ENCODE measurements around the gene ICAM4. TPM values are rescaled to one million over a fixed set of nuclear protein-coding genes. Genes with fewer than 3 reads are reported as not detected.

Gene ICAM4
- total and polyA plus RNA-seq, 2 of the 13 experiments (the other 11 are each of a cell fraction or from before 2014, with no cell fraction given), result 2.9 to 4.0 TPM

GRCh38 chr19:10315335-10316214, 28.8 kb downstream of the ICAM4 start, which contains the start of gene FDX2 (continued):
- TF ChIP-seq ZNF773 (CRISPR knock-in tag; IDR thresholded peaks at IDR 0.05; ENCODE audit: borderline replicate concordance) (peak; percentile 27; the same call in 1 of the 2 replicates), KAT2B (IDR thresholded peaks at IDR 0.05; ENCODE audit: borderline replicate concordance, low read depth, low read length) (no peak), EZH2 (conservative IDR thresholded peaks at IDR 0.05; ENCODE audit: low read depth, low read length) (no peak), SALL1 (CRISPR knock-in tag; IDR thresholded peaks at IDR 0.05) (peak; percentile 72), ZNF546 (CRISPR knock-in tag; conservative IDR thresholded peaks at IDR 0.05) (no peak), ZMAT3 (CRISPR knock-in tag; conservative IDR thresholded peaks at IDR 0.05) (0 out of 2 replicates have a peak, but pooled peaks have one; percentile 13), ZNF563 (CRISPR knock-in tag; IDR thresholded peaks at IDR 0.05) (0 out of 2 replicates have a peak, but pooled peaks have one; percentile 52), ZGPAT (CRISPR knock-in tag; IDR thresholded peaks at IDR 0.05) (peak; percentile 73), GATAD1 (CRISPR knock-in tag; IDR thresholded peaks at IDR 0.05) (peak; percentile 93), SAFB2 (CRISPR knock-in tag; IDR thresholded peaks at IDR 0.05; ENCODE audit: borderline replicate concordance, low read depth) (no peak), CREB1 (IDR thresholded peaks at IDR 0.05) (0 out of 2 replicates have a peak, but pooled peaks have one; percentile 13), CREB1 (CRISPR knock-in tag; IDR thresholded peaks at IDR 0.05) (no peak), ZNF589 (CRISPR knock-in tag; conservative IDR thresholded peaks at IDR 0.05) (peak; percentile 31; the same call in 1 of the 2 replicates), HES4 (CRISPR knock-in tag; IDR thresholded peaks at IDR 0.05; ENCODE audit: borderline replicate concordance) (peak; percentile 72; the same call in 1 of the 2 replicates), NR2C2 (CRISPR knock-in tag; IDR thresholded peaks at IDR 0.05; ENCODE audit: borderline replicate concordance) (peak; percentile 91), HMGXB3 (CRISPR knock-in tag; IDR thresholded peaks at IDR 0.05; ENCODE audit: borderline replicate concordance) (0 out of 2 replicates have a peak, but pooled peaks have one; percentile 34), ZSCAN25 (CRISPR knock-in tag; IDR thresholded peaks at IDR 0.05) (peak; percentile 27; the same call in 1 of the 2 replicates)
- TF ChIP-seq, protein P1, sequence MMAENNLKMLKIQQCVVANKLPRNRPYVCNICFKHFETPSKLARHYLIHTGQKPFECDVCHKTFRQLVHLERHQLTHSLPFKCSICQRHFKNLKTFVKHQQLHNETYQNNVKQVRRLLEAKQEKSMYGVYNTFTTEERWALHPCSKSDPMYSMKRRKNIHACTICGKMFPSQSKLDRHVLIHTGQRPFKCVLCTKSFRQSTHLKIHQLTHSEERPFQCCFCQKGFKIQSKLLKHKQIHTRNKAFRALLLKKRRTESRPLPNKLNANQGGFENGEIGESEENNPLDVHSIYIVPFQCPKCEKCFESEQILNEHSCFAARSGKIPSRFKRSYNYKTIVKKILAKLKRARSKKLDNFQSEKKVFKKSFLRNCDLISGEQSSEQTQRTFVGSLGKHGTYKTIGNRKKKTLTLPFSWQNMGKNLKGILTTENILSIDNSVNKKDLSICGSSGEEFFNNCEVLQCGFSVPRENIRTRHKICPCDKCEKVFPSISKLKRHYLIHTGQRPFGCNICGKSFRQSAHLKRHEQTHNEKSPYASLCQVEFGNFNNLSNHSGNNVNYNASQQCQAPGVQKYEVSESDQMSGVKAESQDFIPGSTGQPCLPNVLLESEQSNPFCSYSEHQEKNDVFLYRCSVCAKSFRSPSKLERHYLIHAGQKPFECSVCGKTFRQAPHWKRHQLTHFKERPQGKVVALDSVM (CRISPR knock-in tag; IDR thresholded peaks at IDR 0.05), result no peak
- TF ChIP-seq, protein P2, sequence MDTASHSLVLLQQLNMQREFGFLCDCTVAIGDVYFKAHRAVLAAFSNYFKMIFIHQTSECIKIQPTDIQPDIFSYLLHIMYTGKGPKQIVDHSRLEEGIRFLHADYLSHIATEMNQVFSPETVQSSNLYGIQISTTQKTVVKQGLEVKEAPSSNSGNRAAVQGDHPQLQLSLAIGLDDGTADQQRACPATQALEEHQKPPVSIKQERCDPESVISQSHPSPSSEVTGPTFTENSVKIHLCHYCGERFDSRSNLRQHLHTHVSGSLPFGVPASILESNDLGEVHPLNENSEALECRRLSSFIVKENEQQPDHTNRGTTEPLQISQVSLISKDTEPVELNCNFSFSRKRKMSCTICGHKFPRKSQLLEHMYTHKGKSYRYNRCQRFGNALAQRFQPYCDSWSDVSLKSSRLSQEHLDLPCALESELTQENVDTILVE (CRISPR knock-in tag; IDR thresholded peaks at IDR 0.05), result peak; percentile 77; the same call in 1 of the 2 replicates
